GM13976 (cell line): Measurements from ENCODE around the gene NOTCH1.

ENCODE experiments used
- DNase-seq: peaks from one replicate; pipeline ENCODE4 v3.0.0; 2012; ENCODE audit warnings: low spot score
- CTCF ChIP-seq: IDR thresholded peaks from 2 replicates; pipeline ENCODE4 v1.5.1; 2012; ENCODE audit warnings: borderline replicate concordance, mild to moderate bottlenecking; ENCODE audit not compliant: insufficient read depth; ENCODE audit errors: extremely low read depth, missing control alignments, control extremely low read depth
- in situ Hi-C: fragments of 300-500 bp; cut with MboI; formaldehyde crosslinking; loops from one replicate; pipeline ENCODE4 v1.12.0; 2022; ENCODE audit warnings: low sequenced_read_pairs, mixed read lengths, inconsistent platforms; ENCODE audit not compliant: unreplicated experiment

NOTCH1 gene

DNA sequence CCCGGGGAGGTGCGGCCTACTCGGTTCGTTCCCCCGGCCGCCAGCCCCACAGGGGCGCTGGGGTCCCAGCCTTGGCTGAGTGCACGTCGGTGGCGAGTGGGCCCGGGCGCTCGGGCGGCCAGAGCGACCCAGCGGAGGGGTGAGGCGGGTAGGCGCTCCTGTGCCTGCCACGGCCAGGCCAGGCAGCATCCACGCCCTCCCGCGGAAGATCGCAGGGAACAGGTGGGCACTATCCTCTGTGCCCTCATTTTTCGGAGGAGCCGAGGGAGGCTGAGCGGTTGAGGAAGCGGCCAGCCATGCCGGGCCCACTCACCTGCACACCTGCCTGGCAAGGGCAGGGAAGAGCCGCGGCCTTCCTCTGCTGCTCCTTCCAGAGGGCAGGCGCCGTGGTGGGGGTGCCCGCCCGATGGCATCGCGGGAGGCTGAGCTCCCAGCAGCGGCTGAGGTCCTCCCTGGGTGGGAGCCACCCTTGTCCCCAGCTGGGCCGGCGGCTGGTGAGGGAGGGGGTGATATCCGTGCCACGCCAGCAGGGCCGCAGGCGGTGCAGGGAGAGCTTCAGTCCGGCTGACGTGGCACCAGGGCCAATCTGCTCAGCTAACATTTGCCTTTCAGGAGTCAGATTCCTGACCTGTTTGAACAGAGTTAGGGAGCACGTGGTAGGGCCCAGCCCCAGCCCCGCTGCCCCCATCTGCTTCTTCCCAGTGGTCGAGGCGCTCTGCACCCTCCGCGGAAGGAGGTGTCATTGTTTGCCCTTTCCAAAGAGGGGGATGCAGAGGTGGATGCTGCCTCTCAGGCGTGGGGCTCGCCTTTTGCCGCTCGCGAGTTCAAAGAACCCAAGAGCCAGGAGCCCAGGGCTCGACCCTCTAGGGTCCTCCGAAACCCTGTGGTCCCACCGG, 61.4 kb downstream of the NOTCH1 start:
- no peak for TF ChIP-seq CTCF
- in situ Hi-C loops, result no loop called here
- DNase-seq, result no peak

- no peak for TF ChIP-seq CTCF
- in situ Hi-C loops, result no loop called here
- peak; percentile 97 for DNase-seq
These were observed 62.2 kb downstream of the NOTCH1 start for GRCh38 chr9:136483589-136484152.

DNA sequence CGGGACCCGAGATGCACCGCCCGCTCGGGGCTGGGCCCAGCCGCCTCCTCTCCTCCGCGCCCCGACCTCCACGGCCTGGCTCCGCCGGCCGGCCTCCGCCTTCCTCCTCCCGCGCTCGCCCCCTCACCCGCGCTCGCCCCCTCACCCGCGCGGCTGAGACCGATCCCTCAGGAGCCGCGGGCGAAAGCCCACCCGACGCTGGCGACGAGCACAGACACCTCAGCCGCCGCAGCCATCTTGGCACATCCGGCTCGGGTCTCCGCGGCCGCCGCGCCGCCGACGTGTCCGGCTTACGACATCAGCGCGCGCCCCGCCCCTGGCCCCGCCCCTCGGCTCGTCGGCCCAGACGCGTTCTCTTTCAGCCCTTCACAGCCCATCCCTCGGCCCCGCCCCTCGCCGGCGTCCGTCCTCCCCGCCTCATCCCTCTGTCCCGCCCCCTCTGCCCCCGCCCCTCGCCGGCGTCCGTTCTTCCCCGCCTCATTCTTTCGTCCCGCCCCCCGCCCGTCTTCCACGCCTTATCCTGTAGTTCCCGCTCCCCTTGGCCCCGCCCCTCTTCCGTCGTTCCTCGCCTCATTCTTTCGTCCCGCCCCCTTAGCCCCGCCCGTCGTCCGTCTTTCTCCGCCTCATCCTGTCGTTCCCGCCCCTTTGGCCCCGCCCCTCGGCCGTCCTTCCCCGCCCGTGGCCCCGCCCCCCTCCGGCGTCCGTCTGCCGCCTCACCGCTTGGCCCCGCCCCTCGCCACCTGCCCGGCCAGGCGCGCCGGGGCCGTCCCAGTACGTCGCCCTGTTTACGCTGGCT, 62.9 kb downstream of the NOTCH1 start, which contains the start of gene SEC16A:
TSS of gene SEC16A (minus strand) at position 248 of the 796 bp plus-strand sequence. CDS start 5,425 bp downstream, outside the sequence.
- in situ Hi-C loops, result no loop called here

DNA sequence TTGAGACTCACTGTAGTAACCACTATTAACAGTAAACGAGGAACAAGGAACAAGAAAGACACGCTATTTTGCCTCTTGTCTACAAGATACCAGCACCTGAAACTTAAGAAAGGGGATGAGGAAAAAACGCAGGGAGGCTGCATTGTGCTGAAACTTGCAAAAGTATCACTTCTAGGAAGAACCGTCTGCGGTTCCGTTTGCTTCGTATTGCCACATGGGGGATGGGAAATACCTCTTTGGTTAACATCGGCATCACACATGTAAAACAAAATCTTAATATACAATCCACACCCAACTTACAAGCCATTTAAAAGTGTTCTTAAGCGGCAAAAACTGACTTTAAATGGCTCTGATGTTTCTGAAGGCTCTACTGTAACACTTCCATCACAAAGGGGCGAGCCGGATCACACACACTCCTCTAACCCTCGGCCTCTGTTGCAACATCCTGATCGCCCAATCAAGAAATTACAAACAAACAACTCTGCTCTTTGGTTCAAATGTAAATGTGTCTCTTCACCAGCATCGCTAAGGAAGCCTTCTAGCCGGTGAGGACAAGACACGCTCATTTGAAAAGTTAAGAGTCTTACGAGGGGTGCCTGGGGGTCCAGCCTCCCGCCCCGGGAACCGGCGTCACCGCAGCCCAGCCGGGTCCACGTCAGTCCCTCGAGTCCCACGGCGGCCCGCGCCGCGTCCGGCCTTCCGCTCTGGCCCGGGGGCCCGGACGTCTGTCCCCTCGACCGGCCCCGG, 63.6 kb downstream of the NOTCH1 start:
- no peak for DNase-seq
- no peak for TF ChIP-seq CTCF
- in situ Hi-C loops, result no loop called here

More for the DNA sequence above, 62.9 kb downstream of the NOTCH1 start, which contains the start of gene SEC16A:
- DNase-seq, result peak; percentile 99
- no peak for TF ChIP-seq CTCF

DNA sequence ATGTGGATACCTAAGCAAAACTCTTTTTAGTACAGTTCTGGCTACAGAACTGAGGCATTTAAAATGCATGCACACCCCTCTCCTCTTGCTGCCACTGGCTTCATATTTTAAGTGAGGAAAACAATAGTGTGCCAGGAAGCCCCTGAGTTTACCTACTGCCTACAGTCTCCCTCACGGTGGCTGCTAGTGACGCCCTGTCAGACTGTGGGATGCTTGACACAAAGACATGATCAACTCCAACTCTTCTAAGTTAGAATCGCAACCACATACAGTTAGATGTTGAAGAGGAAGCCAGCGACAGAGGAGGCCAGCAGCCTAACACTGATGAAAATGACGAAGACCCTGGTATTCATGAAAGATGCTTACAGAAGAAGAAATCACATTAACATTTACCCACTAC, 64.3 kb downstream of the NOTCH1 start:
- no peak for DNase-seq
- in situ Hi-C loops, result no loop called here
- no peak for TF ChIP-seq CTCF
